Measurements from ENCODE around the gene ZNF823.

DNA sequence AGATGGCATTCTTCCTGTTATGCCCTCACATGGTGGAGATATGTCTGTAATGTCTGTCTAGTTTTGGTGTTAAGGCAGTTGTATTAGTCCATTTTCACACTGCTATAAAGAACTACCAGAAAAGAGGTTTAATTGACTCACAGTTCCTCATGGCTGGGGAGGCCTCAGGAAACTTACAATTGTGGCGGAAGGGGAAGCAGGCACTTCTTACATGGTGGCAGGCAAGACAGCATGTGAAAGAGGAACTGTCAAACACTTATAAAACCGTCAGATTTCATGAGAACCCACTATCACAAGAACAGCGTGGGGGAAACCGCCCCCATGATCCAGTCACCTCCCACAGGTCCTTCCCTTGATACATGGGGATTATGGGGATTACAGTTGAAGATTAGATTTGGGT, 31.2 kb upstream of the ZNF823 start:
- TF ChIP-seq, protein P1, sequence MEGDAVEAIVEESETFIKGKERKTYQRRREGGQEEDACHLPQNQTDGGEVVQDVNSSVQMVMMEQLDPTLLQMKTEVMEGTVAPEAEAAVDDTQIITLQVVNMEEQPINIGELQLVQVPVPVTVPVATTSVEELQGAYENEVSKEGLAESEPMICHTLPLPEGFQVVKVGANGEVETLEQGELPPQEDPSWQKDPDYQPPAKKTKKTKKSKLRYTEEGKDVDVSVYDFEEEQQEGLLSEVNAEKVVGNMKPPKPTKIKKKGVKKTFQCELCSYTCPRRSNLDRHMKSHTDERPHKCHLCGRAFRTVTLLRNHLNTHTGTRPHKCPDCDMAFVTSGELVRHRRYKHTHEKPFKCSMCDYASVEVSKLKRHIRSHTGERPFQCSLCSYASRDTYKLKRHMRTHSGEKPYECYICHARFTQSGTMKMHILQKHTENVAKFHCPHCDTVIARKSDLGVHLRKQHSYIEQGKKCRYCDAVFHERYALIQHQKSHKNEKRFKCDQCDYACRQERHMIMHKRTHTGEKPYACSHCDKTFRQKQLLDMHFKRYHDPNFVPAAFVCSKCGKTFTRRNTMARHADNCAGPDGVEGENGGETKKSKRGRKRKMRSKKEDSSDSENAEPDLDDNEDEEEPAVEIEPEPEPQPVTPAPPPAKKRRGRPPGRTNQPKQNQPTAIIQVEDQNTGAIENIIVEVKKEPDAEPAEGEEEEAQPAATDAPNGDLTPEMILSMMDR (IDR thresholded peaks at IDR 0.05; ENCODE audit: low read depth, low read length) = no peak
- TF ChIP-seq EZH2phosphoT487 (IDR thresholded peaks at IDR 0.05; ENCODE audit: low read depth) = no peak

Measured in OCI-LY3 (cell line).